ENCODE measurements around the gene OPHN1.

The OPHN1 gene

GRCh38 chrX:68234171-68234910, 199.0 kb downstream of the OPHN1 start:
- DNase-seq, result no peak

GRCh38 chrX:68232206-68232605, 201.1 kb downstream of the OPHN1 start:
- no peak for DNase-seq

GRCh38 chrX:68209008-68209407, 224.3 kb downstream of the OPHN1 start:
- no peak for DNase-seq

GRCh38 chrX:68204521-68205038, 228.7 kb downstream of the OPHN1 start:
- no peak for DNase-seq

GRCh38 chrX:68203646-68204045, 229.6 kb downstream of the OPHN1 start:
- DNase-seq, result no peak

- no peak for DNase-seq
Measured at GRCh38 chrX:68203211-68203610, 230.1 kb downstream of the OPHN1 start.

- DNase-seq, result no peak
Measured at GRCh38 chrX:68199062-68199848, 234.0 kb downstream of the OPHN1 start.

GRCh38 chrX:68196939-68197791, 236.1 kb downstream of the OPHN1 start:
- DNase-seq, result peak; percentile 77

GRCh38 chrX:68195561-68195960, 237.7 kb downstream of the OPHN1 start:
- no peak for DNase-seq

GRCh38 chrX:68193786-68194185, 239.5 kb downstream of the OPHN1 start:
- no peak for DNase-seq

GRCh38 chrX:68193234-68193633, 240.1 kb downstream of the OPHN1 start:
- DNase-seq, result no peak

- DNase-seq, result no peak
Measured at GRCh38 chrX:68190799-68191198, 242.5 kb downstream of the OPHN1 start.

GRCh38 chrX:68186552-68187262, 246.6 kb downstream of the OPHN1 start:
- DNase-seq, result no peak

- no peak for DNase-seq
Measured at GRCh38 chrX:68185161-68185560, 248.1 kb downstream of the OPHN1 start.

GRCh38 chrX:68183612-68184214, 249.6 kb downstream of the OPHN1 start:
- DNase-seq, result peak; percentile 65

GRCh38 chrX:68180579-68180978, 252.7 kb downstream of the OPHN1 start:
- DNase-seq, result no peak

- no peak for DNase-seq
Measured at GRCh38 chrX:68179355-68179754, 253.9 kb downstream of the OPHN1 start.

GRCh38 chrX:68177542-68177941, 255.8 kb downstream of the OPHN1 start:
- DNase-seq, result no peak

GRCh38 chrX:68175562-68175961, 257.7 kb downstream of the OPHN1 start:
- no peak for DNase-seq

- DNase-seq, result no peak
Measured at GRCh38 chrX:68163441-68163840, 269.9 kb downstream of the OPHN1 start.

GRCh38 chrX:68147848-68148247, 285.4 kb downstream of the OPHN1 start:
- DNase-seq, result no peak

- peak; percentile 59 for DNase-seq
Measured at GRCh38 chrX:68146054-68146453, 287.2 kb downstream of the OPHN1 start.
